Measurements from ENCODE around the gene SLC38A2.
A peak's percentile ranks its signal among the peaks of the same experiment; 100 is the strongest.

SLC38A2 gene

GRCh38 chr12:46396826-46397225 lies 24.3 kb upstream of the SLC38A2 start:
- no peak for DNase-seq (ENCODE audit: low read depth)
- TF ChIP-seq CTCF (IDR thresholded peaks at IDR 0.05; ENCODE audit: low read length, missing control alignments), result no peak
- no peak overlapping the region for H3K4me3 ChIP-seq (replicated peaks; ENCODE audit: low read depth, low read length)

GRCh38 chr12:46395388-46395787 lies 22.8 kb upstream of the SLC38A2 start:
- DNase-seq (ENCODE audit: low read depth), result peak; percentile 39
- no peak overlapping the region for H3K4me3 ChIP-seq (replicated peaks; ENCODE audit: low read depth, low read length)
- no peak for TF ChIP-seq CTCF (IDR thresholded peaks at IDR 0.05; ENCODE audit: low read length, missing control alignments)

- TF ChIP-seq CTCF (IDR thresholded peaks at IDR 0.05; ENCODE audit: low read length, missing control alignments), result no peak
- peak; percentile 62 for DNase-seq (ENCODE audit: low read depth)
- no peak overlapping the region for H3K4me3 ChIP-seq (replicated peaks; ENCODE audit: low read depth, low read length)
These were observed 19.1 kb upstream of the SLC38A2 start for GRCh38 chr12:46391630-46392029.

- no peak for DNase-seq (ENCODE audit: low read depth)
- H3K4me3 ChIP-seq (replicated peaks; ENCODE audit: low read depth, low read length), result no peak overlapping the region
- TF ChIP-seq CTCF (IDR thresholded peaks at IDR 0.05; ENCODE audit: low read length, missing control alignments), result no peak
These were observed 18.3 kb upstream of the SLC38A2 start for GRCh38 chr12:46390881-46391280.

GRCh38 chr12:46390304-46390703 lies 17.7 kb upstream of the SLC38A2 start:
- no peak for DNase-seq (ENCODE audit: low read depth)
- TF ChIP-seq CTCF (IDR thresholded peaks at IDR 0.05; ENCODE audit: low read length, missing control alignments), result no peak

GRCh38 chr12:46389031-46389616 lies 16.6 kb upstream of the SLC38A2 start:
- DNase-seq (ENCODE audit: low read depth), result peak; percentile 97
- no peak for TF ChIP-seq CTCF (IDR thresholded peaks at IDR 0.05; ENCODE audit: low read length, missing control alignments)
- H3K4me3 ChIP-seq (replicated peaks; ENCODE audit: low read depth, low read length), result no peak overlapping the region

More at GRCh38 chr12:46390304-46390703, 17.7 kb upstream of the SLC38A2 start:
- no peak overlapping the region for H3K4me3 ChIP-seq (replicated peaks; ENCODE audit: low read depth, low read length)

GRCh38 chr12:46388427-46389021 lies 16.0 kb upstream of the SLC38A2 start:
- no peak for TF ChIP-seq CTCF (IDR thresholded peaks at IDR 0.05; ENCODE audit: low read length, missing control alignments)
- H3K4me3 ChIP-seq (replicated peaks; ENCODE audit: low read depth, low read length), result no peak overlapping the region
- DNase-seq (ENCODE audit: low read depth), result peak; percentile 57
